K562 (cell line): ENCODE data around the gene STAB1. TPM values are rescaled to one million over a fixed set of nuclear protein-coding genes. Genes with fewer than 3 reads are reported as not detected.

Source experiments
- ARID4B ChIP-seq: sonication (generic); formaldehyde crosslinking; IDR thresholded peaks from 2 replicates; pipeline ENCODE4 v1.8.0; 2022; ENCODE audit warnings: mild to moderate bottlenecking, missing genetic modification reagents
- FOXK1 ChIP-seq: sonication (generic); formaldehyde crosslinking; IDR thresholded peaks from 2 replicates; pipeline ENCODE4 v1.8.0; 2022; ENCODE audit warnings: missing genetic modification reagents, mild to moderate bottlenecking, borderline replicate concordance
- GATAD2B ChIP-seq: fragments of 450-650 bp; IDR thresholded peaks from 2 replicates; pipeline ENCODE4 v1.6.1; 2017; ENCODE audit warnings: mild to moderate bottlenecking, borderline replicate concordance
- GTF3C2 ChIP-seq: IDR thresholded peaks from 3 replicates; pipeline ENCODE4 v1.6.1; 2011; ENCODE audit warnings: borderline replicate concordance, mild to moderate bottlenecking, moderate library complexity; ENCODE audit not compliant: insufficient read length; ENCODE audit errors: extremely low read depth
- NBN ChIP-seq: fragments of 450-650 bp; IDR thresholded peaks from 2 replicates; pipeline ENCODE4 v1.6.1; 2016; ENCODE audit warnings: low read depth, mild to moderate bottlenecking
- PBX2 ChIP-seq, 2 experiments: IDR thresholded peaks in 1 of 2; conservative IDR thresholded peaks in 1 of 2; 2 replicates each; pipeline ENCODE4 v1.6.1; 2016; ENCODE audit warnings: low read depth in 2 of 2, mild to moderate bottlenecking in 1 of 2, missing compliant biosample characterization in 1 of 2, missing genetic modification characterization in 1 of 2, moderate library complexity in 1 of 2
- PTTG1 ChIP-seq: fragments of 450-650 bp; IDR thresholded peaks from 2 replicates; pipeline ENCODE4 v1.6.1; 2016; ENCODE audit warnings: low read depth, mild to moderate bottlenecking, missing genetic modification characterization, missing compliant biosample characterization
- RBM25 ChIP-seq: fragments of 200-400 bp; formaldehyde crosslinking; IDR thresholded peaks from 2 replicates; pipeline ENCODE4 v1.6.1; 2018; ENCODE audit warnings: low read length, low read depth, moderate library complexity; ENCODE audit not compliant: severe bottlenecking
- TFAM ChIP-seq: fragments of 250-450 bp; sonication (Bioruptor Pico); conservative IDR thresholded peaks from 2 replicates; pipeline ENCODE4 v1.5.0; 2021; ENCODE audit warnings: mild to moderate bottlenecking, moderate library complexity
- YBX1 ChIP-seq: fragments of 450-650 bp; IDR thresholded peaks from 2 replicates; pipeline ENCODE4 v1.7.1; 2016; ENCODE audit warnings: mild to moderate bottlenecking
- ZFP1 ChIP-seq: fragments of 450-650 bp; formaldehyde crosslinking; IDR thresholded peaks from 2 replicates; pipeline ENCODE4 v1.4.0; 2020; ENCODE audit warnings: mild to moderate bottlenecking, mixed read lengths
- ZNF507 ChIP-seq: conservative IDR thresholded peaks from 2 replicates; pipeline ENCODE4 v1.6.1; 2017; ENCODE audit warnings: missing genetic modification characterization, missing compliant biosample characterization
- polyA plus RNA-seq, 8 experiments: library from polyadenylated mRNA; depleted of rRNA in 4 of 8; stranded (reverse) in 5 of 8; unstranded in 3 of 8; fragments of >200 nt; fragmentation: Nextera tagmentation in 2 of 8; fragmentation: Illumina TruSeq in 1 of 8; extraction: Ambion mirVana in 2 of 8; extraction: Trizol in 1 of 8; gene quantifications; 2 replicates each; pipeline versions ENCODE4 v1.2.1 to v1.2.3, GENCODE V29; 2011 to 2014; ENCODE audit warnings: inconsistent platforms in 1 of 8, missing spikeins in 1 of 8
- total RNA-seq, 7 experiments: library from RNA; depleted of rRNA in 6 of 7; stranded (reverse); fragments of >200 nt in 6 of 7; fragmentation: Illumina TruSeq in 2 of 7; extraction: Trizol in 2 of 7; gene quantifications; 2 replicates each; pipeline versions ENCODE4 v1.2.1 to v1.2.3, GENCODE V29; 2011 to 2021; ENCODE audit warnings: low replicate concordance in 1 of 7
- TF ChIP-seq, protein P1 (sequence below): fragments of 200-800 bp; sonication (Bioruptor generic); IDR thresholded peaks from 2 replicates; pipeline ENCODE4 v1.6.1; 2017; ENCODE audit warnings: missing genetic modification characterization, missing compliant biosample characterization

STAB1 gene
- total and polyA plus RNA-seq, 9 of the 15 experiments (the other 6 are each of a cell fraction or from before 2014, with no cell fraction given) = 0.20 to 3.9 (median 1.2) TPM

DNA sequence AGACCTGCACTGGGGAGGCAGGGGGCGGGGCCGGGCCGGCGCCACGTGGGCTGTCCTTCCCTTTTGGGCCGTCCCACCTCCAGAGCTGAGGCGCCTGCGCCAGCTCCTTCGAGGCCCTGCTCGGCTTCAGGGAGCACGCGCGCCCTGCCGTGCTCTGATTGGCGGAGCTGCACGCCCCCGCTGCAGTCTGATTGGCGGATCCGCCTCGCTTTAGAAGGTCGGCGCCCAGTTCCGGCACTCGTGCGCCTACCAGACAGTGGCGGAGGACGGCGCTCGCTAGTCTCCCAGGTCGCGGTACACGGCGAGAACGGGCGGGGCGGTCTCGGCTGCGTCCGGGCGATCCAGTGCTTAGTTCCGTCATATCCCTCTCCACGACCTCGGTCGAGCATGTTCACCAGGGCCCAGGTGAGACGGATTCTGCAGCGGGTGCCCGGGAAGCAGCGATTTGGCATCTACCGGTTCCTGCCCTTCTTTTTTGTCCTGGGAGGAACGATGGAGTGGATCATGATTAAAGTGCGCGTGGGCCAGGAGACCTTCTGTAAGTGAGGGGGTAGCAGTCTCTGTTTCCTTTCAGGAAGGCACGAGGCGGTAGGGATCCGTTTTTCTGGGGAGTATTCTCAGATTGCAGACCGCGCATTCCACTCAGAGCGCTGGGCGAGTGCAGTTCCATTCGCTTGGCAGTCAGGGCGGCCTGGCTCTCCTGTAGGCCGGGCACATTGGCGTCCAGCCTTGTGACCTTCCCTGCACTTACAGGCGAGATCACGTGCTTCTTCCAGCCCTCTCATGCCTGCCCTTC, 41.4 kb downstream of the STAB1 start, which contains the start of gene UQCC5 (continued):
- TF ChIP-seq GTF3C2 = no peak
- TF ChIP-seq ZNF507 = no peak
- peak; percentile 94 for TF ChIP-seq RBM25
- no peak for TF ChIP-seq TFAM (CRISPR knock-in tag)
- TF ChIP-seq ZFP1 = no peak
- no peak for TF ChIP-seq NBN
- no peak for TF ChIP-seq YBX1
- TF ChIP-seq GATAD2B = no peak
- TF ChIP-seq, protein P1, sequence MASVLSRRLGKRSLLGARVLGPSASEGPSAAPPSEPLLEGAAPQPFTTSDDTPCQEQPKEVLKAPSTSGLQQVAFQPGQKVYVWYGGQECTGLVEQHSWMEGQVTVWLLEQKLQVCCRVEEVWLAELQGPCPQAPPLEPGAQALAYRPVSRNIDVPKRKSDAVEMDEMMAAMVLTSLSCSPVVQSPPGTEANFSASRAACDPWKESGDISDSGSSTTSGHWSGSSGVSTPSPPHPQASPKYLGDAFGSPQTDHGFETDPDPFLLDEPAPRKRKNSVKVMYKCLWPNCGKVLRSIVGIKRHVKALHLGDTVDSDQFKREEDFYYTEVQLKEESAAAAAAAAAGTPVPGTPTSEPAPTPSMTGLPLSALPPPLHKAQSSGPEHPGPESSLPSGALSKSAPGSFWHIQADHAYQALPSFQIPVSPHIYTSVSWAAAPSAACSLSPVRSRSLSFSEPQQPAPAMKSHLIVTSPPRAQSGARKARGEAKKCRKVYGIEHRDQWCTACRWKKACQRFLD (CRISPR knock-in tag) = 0 out of 2 replicates have a peak, but pooled peaks have one; percentile 26
- TF ChIP-seq PBX2 (CRISPR knock-in tag; IDR thresholded peaks at IDR 0.05; ENCODE audit: low read depth) = no peak
- no peak for TF ChIP-seq PBX2 (tag; conservative IDR thresholded peaks at IDR 0.05; ENCODE audit: low read depth)
- peak; percentile 79; the same call in 1 of the 2 replicates for TF ChIP-seq ARID4B (CRISPR knock-in tag)
- TF ChIP-seq FOXK1 (CRISPR knock-in tag) = peak; percentile 82; the same call in 1 of the 2 replicates
- no peak for TF ChIP-seq PTTG1 (tag)
